ENCODE measurements around the gene KIF1B.
"Not testable (repeated sequence)": the region's sequence is repeated elsewhere in the genome, so short reads cannot be mapped to it uniquely, and the experiment has no call there.

The KIF1B gene

DNA sequence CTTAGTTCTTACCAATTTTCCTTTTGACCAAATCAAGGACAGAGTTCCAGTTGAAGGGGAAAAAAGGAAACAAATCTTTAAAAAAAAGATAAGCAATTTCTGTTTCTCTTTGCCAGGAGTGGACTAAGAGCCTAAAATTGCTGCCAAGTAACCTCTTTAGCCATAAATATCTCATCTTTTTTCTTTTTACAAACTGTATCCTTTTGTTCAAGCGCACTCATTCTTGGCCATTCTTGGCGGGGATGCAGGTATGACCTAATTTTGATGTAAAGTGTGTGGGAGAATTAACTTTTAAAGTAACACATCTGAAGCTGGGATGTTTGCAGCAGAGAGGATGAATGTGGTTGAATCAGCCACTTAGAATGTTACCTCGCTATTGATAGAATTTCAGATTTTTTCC, 13.4 kb upstream of the KIF1B start:
- no peak for DNase-seq

DNA sequence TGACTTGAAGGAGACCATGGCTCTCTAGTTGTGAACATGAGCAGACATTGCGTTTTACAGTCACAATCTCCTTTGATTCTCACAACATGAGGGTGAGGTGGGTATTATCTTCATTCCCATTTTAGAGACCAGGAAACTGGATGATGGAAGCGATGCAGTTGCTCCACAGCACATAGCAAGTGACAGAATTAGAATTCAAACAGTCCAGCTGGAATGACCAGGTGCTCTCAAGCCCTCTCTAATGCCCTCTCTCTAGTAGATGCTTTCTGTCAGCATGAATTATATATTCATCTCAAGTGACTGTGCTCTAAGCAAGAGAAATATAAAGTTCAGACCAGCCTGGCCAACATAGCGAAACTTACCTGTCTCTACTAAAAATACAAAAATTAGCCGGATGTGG, 9.8 kb upstream of the KIF1B start:
- DNase-seq, result no peak

DNA sequence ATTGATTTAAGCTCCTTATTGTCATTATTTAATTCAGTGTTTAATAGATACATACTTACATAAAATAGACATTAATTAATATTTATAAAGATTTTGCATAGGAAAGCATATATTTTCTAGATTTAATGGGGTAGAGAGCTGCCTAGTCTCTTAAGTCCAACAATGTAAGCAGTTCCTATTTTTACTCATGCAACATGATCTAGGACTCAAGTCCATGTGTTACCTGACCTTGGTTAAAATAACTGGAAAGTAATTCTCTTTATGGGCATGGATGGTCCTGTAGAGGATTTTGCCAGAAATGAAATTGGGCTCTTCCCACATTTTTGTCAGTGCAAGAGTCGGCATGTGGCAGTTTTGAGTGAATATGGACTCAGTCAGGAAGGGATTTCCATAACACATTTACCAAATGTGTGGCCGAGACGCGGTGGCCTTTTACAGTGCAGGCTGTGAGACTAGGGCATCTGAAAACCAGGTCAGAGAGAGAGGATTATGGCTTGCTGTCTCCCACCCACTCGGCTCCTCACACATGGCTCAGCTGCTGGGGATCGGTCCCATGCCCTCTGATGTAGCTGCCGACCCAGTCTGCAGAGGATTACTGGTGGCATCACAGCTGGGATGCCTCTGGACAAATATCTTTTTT, 6.2 kb upstream of the KIF1B start:
- DNase-seq, result no peak

DNA sequence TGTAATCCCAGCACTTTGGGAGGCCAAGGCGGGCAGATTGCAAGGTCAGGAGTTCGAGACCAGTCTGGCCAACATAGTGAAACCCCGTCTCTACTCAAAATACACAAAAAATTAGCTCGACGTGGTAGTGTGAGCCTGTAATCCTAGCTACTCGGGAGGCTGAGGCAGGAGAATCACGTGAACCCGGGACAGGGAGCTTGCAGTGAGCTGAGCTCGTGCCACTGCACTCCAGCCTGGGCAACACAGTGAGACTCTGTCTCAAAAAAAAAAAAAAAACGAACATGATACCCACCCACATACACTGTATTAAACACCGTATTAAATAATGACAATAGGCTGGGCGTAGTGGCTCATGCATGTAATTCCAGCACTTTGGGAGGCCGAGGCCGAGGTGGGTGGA, 5.2 kb upstream of the KIF1B start:
- DNase-seq, result not testable (repeated sequence)

DNA sequence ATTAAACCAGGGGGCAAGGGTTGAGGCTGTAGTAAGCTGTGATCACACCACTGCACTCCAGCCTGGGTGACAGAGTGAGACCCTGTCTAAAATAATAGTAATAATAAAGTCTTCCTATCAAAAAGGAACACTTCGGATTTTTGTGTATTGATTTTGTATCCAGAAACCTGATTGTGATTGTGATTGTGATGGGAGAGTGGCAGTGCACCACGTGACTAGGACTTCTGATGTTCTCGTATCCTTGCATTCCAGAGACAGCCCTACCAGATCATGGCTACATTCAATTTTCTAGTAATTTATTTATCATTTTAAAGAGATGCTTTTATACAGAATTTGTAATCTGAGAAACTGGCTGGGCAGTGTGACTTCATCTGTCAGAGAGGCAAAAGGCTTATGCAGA, 2.6 kb upstream of the KIF1B start:
- DNase-seq, result no peak

DNA sequence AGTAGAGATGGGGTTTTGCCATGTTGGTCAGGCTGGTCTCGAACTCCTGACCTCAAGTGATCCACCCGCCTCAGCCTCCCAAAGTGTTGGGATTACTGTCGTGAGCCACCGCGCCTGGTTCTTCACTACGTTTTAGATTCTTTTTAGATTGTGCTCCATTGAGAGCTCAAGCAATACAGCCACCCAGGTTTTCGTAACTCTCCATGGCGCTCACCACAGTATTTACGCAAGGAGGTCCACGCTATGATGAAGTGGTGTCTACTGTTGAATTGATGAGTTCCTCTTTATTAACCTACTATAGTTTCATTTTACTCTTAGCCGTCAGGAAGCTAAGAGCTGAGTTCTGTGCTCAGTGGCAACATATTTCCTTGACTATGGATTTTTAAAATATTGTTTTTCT, 1.8 kb upstream of the KIF1B start:
- no peak for DNase-seq

DNA sequence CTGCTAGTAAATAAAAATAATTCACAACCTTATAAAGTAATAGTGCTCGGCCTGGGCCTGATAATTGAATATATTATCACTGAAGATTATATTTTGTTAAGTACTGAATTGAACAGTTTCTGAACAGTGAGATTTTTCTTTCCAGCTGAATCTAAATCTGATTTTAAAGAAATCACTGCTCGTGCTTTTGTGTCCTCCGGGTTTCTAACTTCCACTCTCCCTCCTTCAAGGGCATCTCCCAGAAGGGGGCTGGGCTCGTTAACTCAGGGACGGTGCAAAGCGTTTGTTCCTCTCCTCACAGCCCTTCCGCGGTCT, 823 bp upstream of the KIF1B start:
- no peak for DNase-seq

DNA sequence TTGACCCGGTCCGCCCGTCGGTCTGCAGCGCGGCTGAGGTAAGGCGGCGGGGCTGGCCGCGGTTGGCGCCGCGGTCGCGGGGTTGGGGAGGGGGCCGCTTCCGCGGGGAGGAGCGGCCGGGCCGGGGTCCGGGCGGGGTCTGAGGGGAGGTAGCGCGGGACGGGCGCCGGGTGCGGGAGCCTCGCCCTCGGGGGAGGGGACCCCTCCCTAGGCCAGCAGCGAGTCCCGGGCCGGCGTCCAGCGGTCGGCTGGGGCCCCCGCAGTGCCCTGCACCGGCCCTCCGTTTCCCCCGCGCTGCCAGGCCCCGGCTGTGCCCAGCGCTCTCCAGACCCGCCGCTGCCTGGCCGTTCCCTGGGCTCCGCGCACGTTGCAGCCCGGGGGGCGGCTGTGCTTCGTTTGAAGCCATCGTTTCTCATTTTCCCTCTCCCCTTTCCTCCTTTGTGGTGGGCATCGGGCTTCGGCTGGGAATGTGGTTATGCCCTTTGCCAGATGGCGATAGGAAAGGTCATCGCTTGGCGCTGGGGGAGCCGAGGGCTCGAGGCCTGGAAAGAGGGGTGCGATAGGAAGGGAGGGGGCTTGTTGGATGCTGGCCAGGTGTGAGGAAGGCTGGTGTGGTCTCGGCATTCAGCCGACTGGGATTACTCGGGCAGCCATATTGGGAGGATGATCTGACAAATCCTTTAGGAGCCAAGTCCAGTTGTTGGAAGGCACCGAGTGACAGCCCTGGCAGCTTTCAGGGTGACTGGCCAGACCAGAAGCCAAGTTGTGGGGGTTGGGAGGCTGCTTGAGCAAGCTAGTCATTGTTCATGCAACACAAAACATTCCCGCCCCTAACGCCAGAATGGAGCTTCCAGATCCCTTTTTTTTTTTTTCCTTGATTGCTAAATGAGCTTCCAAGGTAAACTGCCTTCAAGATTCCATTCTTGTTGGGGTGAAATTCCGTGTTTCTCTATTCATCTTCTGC, 753 bp downstream of the KIF1B start:
- peak; percentile 2 for DNase-seq

DNA sequence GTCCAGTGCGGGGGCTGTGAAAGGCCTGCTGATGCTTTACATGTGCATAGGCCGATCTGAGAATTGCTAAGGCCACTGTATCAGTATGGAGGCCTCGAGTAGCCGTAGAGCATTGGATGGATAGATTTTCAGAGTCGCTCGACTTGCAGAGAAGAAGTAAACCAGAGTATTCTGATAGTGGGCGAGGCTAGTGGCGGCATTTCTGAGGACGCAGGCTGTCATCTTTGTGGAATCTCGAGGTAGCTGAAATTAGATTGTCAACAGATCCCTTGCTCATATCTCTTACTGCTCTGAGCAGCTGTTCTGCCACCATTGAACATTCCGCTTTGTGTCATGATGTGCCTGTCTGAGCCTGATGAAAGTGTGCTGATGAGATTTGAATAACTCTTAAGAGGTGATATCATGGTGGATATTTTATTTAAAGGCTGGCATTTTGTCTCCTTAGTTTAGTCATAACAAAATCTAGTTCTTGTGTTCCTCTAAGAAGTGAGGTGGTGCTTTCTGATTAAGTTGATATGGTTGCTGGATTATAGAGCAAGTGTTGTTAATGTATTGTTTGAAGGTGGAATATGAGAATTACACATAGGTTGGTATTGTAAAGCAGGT, 1.5 kb downstream of the KIF1B start:
- DNase-seq, result no peak

DNA sequence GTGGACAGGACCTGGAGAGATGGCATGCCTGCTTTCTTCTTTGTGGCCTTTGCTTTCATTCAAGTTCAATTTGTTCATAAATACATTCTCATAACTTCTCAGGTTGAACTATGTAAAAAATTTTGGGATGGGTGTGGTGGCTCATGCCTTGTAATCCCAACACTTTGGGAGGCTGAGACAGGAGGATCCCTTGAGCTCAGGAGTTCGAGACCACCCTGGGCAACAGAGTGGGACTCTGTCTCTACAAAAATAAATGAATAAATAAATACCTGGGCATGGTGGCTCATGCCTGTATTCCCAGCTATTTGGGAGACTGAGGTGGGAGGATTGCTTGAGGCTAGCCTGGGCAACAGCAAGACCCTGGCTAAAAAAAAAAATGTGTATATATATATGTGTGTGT, 2.1 kb downstream of the KIF1B start:
- DNase-seq, result no peak

DNA sequence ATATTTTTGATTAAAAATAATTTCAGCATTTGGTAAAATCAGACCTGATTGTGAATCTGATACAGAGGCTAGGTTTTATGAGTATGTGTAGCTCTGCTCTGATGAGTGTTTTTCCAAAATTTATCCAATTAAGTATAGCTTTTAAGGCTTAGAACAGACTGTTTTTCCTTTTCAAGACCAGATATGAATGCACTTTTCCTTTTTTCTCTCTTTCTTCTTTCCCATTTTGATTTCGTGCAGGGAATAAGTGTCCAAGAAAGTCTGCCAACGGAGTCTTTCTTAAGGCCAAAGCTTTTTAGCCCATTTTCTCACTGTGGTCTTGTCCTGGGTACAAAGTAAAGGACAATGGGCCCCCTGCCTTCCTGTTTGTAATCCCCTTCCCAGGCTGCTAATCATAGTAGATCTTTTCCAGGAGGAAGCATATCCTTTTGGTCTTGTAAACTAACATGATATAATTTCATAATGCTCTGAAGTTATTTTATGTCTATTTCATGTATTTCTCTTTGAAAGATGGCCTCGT, 2.9 kb downstream of the KIF1B start:
- no peak for DNase-seq

DNA sequence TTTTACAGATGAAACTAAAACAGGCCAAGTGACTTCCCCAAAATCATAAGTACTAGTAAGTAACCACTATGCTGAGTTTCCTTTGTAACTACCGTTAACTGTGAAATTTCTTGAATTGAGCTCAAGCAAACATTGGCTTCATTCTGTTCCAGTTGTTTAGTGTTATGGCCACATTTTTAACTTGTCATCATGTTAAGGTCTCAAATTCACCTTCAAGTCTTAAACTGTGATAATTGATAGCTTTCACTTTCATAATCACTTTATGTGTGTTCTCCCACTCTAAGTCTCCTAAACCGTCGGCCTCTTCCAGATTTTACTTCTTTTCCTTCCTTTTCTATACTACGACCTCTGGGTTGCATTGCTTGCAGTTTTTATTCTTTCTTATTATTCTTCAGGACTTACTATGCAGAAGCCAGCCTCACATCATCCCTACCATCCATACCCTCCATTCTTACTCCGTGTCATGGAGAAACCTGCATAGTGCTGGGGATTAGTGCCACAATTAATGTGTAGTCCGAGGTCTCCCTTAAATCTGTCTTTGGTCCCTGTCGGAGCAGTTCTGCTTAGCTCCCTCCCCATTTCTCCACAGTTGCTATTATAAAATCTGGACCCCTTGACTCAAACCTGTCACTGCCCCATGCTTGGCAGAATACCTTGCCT, 5.8 kb downstream of the KIF1B start:
- DNase-seq, result no peak

DNA sequence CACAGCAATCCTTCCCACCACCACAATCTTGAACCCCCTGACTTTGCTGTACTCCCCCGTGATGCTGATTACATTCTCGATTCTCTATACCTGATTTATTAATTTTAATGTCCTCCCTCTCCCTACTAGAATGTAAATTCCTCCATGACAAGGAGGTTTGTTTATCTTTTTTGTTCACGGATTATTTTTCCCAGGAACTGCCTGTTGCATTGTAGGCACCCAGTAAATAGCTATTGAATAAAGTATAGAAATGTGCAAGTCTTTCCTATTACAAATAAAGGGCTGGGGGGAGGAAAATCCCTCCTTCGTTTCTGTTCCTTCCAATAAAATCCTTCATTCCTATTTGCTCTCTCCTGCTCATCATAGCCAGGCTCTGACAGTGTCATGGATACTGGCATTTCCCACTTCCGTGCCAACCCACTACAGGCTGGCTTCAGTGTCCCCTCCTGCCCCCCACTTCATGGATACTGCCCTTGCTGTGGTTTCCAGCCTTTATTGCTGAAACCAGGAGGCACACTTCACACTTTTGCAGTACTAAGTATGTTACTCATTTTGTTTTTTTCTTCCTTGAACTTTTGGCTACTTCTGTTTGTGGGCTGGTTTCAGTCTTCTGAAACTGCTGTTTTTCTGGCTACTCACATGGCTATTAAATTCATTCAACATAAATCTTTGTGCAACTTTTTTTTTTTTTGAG, 7.5 kb downstream of the KIF1B start:
- no peak for DNase-seq

DNA sequence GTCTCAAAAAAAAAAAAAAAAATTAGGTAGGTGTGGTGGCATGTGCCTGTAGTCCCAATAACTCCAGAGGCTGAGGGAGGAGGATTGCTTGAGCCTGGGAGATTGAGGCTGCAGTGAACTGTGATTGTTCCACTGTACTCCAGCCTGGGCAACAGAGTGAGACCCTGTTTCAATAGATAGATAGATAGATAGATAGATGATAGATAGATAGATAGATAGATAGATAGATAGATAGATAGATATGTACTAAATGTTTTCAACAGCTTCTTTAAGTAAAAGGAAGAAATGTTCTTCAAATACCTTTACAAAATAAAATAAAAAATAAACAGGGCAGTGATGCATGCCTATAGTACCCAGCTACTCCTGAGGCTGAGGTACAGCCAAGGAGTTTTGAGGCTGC, 9.8 kb downstream of the KIF1B start:
- DNase-seq, result no peak

DNA sequence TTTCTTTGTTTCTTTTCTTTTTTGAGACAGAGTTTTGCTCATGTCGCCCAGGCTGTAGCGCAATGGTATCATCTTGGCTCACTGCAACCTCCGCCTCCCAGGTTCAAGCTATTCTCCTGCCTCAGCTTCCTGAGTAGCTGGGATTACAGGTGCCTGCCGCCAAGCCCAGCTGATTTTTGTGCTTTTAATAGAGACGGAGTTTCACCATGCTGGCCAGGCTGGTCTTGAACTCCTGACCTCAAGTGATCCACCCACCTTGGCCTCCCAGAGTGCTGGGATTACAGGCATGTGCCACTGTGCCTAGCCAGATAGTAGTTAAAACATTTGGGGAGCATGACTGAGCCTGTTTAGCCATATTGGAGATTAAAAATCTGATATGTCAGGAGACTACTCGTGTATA, 10.3 kb downstream of the KIF1B start:
- DNase-seq, result not testable (repeated sequence)

DNA sequence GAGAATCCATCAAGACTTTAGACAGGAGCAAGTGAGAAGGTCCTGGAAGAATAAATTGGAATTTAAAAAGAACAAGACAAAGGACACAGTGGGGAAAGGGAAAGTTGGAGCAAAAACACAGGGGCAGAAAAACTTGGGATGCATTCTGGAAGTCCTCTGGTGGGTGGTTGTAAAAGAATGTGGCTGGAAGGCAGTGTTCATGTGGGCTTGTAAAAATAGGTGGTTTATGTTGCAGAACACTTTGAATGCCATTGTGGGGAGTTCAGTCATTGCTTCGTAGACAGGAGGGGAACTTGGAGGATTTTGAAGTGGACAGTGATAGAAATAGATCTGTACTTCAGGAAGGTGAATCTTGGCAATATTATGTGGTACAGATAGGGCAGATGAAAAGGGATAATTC, 15.2 kb downstream of the KIF1B start:
- no peak for DNase-seq

DNA sequence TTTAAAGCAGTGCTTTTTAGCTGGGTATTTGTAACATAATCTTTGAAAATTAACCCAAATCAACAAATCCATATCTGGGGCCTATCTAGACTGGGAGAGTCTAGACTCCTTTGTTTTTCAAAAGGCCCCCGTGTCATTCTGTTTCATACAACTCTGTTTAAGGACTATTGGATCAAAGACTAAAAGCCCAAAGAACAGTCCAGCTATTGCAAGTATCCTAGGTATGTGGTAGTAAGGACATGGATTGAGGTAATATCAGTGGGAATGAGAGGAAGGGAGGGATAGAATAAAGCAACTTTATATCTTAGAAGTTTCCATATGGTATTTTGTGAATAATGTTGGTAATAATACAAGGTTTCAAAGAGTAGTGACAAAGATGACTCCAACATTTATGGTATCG, 18.2 kb downstream of the KIF1B start:
- DNase-seq, result no peak

DNA sequence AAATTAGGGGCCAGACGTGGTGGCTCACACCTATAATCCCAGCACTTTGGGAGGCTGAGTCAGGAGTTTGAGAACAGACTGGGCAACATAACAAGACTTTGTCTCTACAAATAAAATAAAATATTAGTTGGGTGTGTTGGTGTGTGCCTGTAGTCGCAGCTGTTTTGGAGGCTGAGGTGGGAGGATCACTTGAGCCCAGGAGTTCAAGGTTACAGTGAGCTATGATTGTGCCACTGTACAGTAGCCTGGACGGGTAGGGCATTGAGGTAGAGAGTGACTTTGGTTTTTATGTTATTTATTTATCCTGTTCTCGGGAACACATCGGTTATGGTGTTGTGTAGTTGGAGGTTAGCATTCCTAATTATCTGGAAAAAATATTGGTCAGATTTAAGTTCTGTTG, 19.5 kb downstream of the KIF1B start:
- no peak for DNase-seq

DNA sequence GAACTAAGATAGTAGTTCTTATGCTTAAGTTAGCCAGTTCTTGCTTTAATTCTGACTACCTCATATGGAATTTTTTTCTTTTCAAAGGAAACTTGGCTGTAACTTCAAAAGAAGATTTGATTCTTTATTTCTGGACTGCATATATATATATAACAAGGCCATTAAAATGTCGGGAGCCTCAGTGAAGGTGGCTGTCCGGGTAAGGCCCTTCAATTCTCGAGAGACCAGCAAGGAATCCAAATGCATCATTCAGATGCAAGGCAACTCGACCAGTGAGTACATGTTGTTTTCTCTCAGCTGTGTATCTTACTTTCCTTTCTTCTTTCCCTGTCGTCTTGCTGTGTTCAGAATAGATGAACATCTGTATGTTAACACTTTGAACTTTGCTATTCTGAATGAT, 21.8 kb downstream of the KIF1B start:
- DNase-seq, result no peak

DNA sequence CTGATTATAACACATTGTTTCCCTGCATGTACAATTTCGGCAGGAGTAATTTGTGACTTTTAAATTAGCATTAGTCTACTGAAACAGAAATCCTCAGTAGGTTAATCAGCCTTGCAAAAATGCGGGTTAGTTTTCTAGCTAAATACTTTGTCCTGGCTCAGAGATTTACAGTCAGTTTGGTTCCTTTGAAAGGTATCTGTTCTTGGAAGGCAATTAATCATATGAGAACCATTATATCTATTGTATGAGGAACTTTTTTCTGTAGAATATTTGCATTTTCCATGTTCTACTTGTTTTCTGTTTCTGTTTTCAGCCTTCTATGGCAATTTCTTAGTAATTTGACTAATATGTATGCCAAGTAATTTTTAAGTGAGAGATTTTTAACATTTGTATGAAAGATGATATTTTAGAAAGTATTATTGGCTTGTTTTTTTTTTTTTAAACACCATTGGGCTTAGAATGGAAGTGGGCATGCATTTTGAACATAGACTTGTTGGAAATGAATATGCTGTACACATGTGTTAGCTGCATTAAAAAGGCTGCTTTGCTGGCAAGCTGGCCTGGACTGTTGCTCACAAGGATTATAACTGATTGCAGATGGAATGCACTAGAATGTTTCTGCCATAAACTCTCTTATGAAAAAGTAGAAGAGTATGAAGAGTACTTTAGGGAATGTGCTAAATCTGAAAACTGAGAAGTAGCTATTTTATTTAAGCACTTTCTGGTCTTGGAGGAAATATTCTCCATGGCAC, 26.2 kb downstream of the KIF1B start:
- DNase-seq, result no peak

DNA sequence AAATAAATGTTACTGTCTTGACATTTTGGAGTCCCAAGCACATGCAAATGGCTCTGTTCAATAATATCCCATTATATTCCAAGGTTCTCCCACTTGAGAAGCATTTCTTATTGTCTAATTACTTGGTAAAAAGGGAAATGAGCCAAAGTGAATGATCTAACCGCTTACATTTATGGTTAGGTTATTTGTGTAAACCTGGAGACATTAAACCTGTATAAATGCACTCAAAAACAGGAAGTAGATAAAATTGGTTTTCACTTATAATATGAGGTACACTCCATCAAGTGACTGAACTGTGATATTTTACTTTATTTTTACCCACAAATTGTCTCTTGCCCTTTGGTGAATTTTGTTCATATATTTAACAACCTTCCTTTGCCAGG, 26.8 kb downstream of the KIF1B start:
- no peak for DNase-seq

DNA sequence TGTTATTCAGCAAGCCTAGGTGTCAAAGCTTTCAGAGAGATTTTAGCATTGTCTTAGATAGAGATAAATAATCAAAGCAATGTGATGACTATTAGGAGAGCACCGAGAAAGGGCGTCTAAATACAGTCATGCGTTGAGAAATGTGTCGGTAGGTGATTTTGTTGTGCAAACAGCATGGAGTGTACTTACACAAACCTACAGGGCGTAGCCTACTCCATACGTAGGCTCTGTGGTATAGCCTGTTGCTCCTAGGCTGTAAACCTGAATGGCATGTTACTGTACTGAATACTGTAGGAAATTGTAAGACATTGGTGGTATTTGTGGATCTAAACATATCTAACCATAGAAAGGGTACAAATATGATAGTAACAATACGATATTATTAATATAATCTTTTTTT, 31.8 kb downstream of the KIF1B start:
- no peak for DNase-seq
